DOHH2 (cell line): ENCODE data around the gene TAPT1.

ENCODE experiments used
- H3F3A ChIP-seq: fragments of 200-600 bp; sonication (generic), shearing (Covaris generic); 2 replicates; pipeline ENCODE4 v1.6.0; 2016; ENCODE audit warnings: antibody characterized with exemption, mild to moderate bottlenecking; ENCODE audit not compliant: control insufficient read depth, insufficient read depth
- H3K27ac ChIP-seq: fragments of 200-600 bp; sonication (generic); 2 replicates; pipeline ENCODE4 v1.5.1; 2014; ENCODE audit warnings: low read depth, mild to moderate bottlenecking, low read length, moderate library complexity
- H3K27me3 ChIP-seq: fragments of 200-600 bp; sonication (generic); 2 replicates; pipeline ENCODE4 v1.6.1; 2014; ENCODE audit warnings: mild to moderate bottlenecking, low read length, mixed read lengths; ENCODE audit not compliant: control insufficient read depth
- H3K36me3 ChIP-seq: fragments of 200-600 bp; sonication (generic); 2 replicates; pipeline ENCODE4 v1.6.1; 2014; ENCODE audit warnings: mild to moderate bottlenecking, low read length, moderate library complexity, mixed read lengths; ENCODE audit not compliant: control insufficient read depth
- H3K4me1 ChIP-seq: fragments of 200-600 bp; sonication (generic); 2 replicates; pipeline ENCODE4 v1.6.1; 2014; ENCODE audit warnings: mild to moderate bottlenecking, low read length, mixed read lengths; ENCODE audit not compliant: control insufficient read depth
- H3K4me2 ChIP-seq: fragments of 200-600 bp; sonication (generic); 2 replicates; pipeline ENCODE4 v1.6.0; 2014; ENCODE audit warnings: mild to moderate bottlenecking, low read length, moderate library complexity
- H3K4me3 ChIP-seq: fragments of 200-600 bp; sonication (generic); 2 replicates; pipeline ENCODE4 v1.5.1; 2014; ENCODE audit warnings: mild to moderate bottlenecking, low read length, mixed read lengths
- H3K79me2 ChIP-seq: fragments of 200-600 bp; sonication (generic); 2 replicates; pipeline ENCODE4 v1.6.1; 2014; ENCODE audit warnings: mild to moderate bottlenecking, low read length, mixed read lengths; ENCODE audit not compliant: control insufficient read depth
- H3K9me2 ChIP-seq: fragments of 200-600 bp; sonication (generic); replicated peaks from 2 replicates; pipeline ENCODE4 v1.6.1; 2014; ENCODE audit warnings: mild to moderate bottlenecking, low read length, mixed read lengths; ENCODE audit not compliant: control insufficient read depth
- H3K9me3 ChIP-seq: fragments of 200-600 bp; sonication (generic); 2 replicates; pipeline ENCODE4 v1.6.1; 2014; ENCODE audit warnings: antibody characterized with exemption, low read length, mixed read lengths; ENCODE audit not compliant: control insufficient read depth, insufficient read depth
- H4K20me1 ChIP-seq: fragments of 200-600 bp; sonication (generic); 2 replicates; pipeline ENCODE4 v1.6.0; 2014; ENCODE audit warnings: low read depth, mild to moderate bottlenecking, antibody characterized with exemption, low read length, moderate library complexity; ENCODE audit not compliant: control insufficient read depth, insufficient read depth
- CTCF ChIP-seq: fragments of 200-600 bp; sonication (generic); IDR thresholded peaks from one replicate; pipeline ENCODE4 v1.5.1; 2014; ENCODE audit warnings: antibody characterized with exemption, mild to moderate bottlenecking, low read depth, low read length; ENCODE audit not compliant: poor library complexity, severe bottlenecking
- EZH2phosphoT487 ChIP-seq: fragments of 200-600 bp; sonication (generic); IDR thresholded peaks from 2 replicates; pipeline ENCODE4 v1.6.1; 2017; ENCODE audit warnings: borderline replicate concordance, mild to moderate bottlenecking, antibody characterized with exemption, low read length, moderate library complexity, mixed read lengths

Gene TAPT1

DNA sequence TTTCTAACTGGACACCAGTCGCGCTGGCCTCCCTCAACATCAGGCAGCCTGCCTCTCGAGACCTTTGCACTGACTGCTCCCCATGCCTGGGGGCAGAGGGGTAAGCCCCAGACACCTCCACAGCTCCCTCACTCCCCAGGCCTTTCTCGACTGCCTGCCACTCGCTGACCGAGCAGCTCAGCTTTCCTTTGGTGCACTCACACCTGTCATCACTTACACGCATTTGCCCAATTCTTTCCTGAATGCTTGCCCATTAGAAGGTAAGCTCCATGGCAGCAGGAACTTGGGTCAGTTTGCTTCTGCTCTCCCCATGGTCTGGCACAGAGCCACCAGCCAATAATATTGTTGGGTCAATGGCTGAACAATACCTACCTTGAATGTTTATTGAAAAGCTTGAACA is 110.3 kb downstream of the TAPT1 start:
- H3K4me2 ChIP-seq: no peak overlapping the region
- H3K36me3 ChIP-seq: no peaks in the 10 kb centered on the region
- H3K4me3 ChIP-seq: no peak overlapping the region
- H3F3A ChIP-seq: no peaks in the 10 kb centered on the region
- no peak for TF ChIP-seq CTCF
- no peaks in the 10 kb centered on the region for H3K4me1 ChIP-seq
- no peaks in the 10 kb centered on the region for H3K9me2 ChIP-seq
- H3K27ac ChIP-seq: no peak overlapping the region
- H3K27me3 ChIP-seq: no peaks in the 10 kb centered on the region
- no peaks in the 10 kb centered on the region for H3K79me2 ChIP-seq
- H3K9me3 ChIP-seq: no peaks in the 10 kb centered on the region
- no peaks in the 10 kb centered on the region for H4K20me1 ChIP-seq

DNA sequence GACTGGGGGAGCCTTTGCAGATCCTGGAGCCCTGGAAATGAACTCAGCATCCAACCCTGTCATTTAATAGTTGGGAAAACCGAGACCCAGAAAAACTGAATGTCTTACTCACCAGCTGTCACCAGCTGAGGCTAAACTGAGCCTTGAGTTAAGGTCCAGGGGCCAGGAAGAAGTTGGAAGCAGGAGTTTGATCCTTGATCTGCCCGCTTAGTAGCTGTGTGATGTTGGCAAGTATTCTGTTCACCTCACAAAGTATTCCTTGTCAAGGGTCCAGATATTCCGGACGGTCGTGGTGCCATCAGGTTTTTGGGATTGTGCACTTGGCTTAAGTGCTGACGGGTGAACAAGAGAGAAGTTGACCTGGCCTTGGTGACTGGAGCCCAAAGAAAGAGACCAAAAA is 111.7 kb downstream of the TAPT1 start:
- no peak overlapping the region for H3K27ac ChIP-seq
- no peaks in the 10 kb centered on the region for H3K79me2 ChIP-seq
- no peaks in the 10 kb centered on the region for H3K27me3 ChIP-seq

GRCh38 chr4:16113741-16114140 is 112.5 kb downstream of the TAPT1 start:
- Histone ChIP-seq H3F3A (no peaks in the 10 kb centered on the region), H4K20me1 (no peaks in the 10 kb centered on the region), H3K9me3 (no peaks in the 10 kb centered on the region), H3K27me3 (no peaks in the 10 kb centered on the region), H3K9me2 (no peaks in the 10 kb centered on the region), H3K79me2 (no peaks in the 10 kb centered on the region), H3K4me2 (no peak overlapping the region), H3K4me1 (peaks cover 3% of the 10 kb centered on the region; the same call in 1 of the 2 replicates), H3K36me3 (no peaks in the 10 kb centered on the region), H3K27ac (no peak overlapping the region), H3K4me3 (no peak overlapping the region)
- TF ChIP-seq EZH2phosphoT487: no peak
- no peak for TF ChIP-seq CTCF

More for the DNA sequence above, 111.7 kb downstream of the TAPT1 start:
- Histone ChIP-seq H3F3A (no peaks in the 10 kb centered on the region), H3K36me3 (no peaks in the 10 kb centered on the region), H3K4me3 (no peak overlapping the region), H4K20me1 (no peaks in the 10 kb centered on the region), H3K9me3 (no peaks in the 10 kb centered on the region), H3K4me1 (peaks cover 3% of the 10 kb centered on the region; the same call in 1 of the 2 replicates), H3K4me2 (no peak overlapping the region), H3K9me2 (no peaks in the 10 kb centered on the region)
- TF ChIP-seq EZH2phosphoT487: no peak
- no peak for TF ChIP-seq CTCF

DNA sequence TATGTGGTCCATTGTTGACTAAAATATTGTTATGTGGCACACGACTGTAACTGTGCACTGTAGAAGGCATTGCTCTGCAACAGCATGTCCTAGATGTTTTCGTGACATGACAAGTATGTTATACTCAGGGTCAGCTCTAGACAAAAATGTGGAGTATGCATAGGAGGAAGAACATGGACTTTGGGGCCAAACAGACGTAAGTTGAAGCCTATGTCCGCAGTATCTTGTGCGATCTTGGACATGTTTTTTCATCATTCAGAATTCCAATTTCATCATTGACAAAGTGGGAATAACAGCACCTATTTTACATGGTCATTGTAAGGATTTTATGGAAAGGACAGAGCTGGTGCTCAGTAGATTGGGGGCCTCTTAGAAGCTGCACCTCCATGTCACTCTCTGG is 114.7 kb downstream of the TAPT1 start:
- H4K20me1 ChIP-seq: no peaks in the 10 kb centered on the region
- no peaks in the 10 kb centered on the region for H3K79me2 ChIP-seq
- TF ChIP-seq CTCF (no peak), EZH2phosphoT487 (no peak)
- H3K27ac ChIP-seq: no peak overlapping the region
- no peak overlapping the region for H3K4me3 ChIP-seq
- H3K9me3 ChIP-seq: no peaks in the 10 kb centered on the region
- H3K4me2 ChIP-seq: no peak overlapping the region
- no peaks in the 10 kb centered on the region for H3F3A ChIP-seq
- no peaks in the 10 kb centered on the region for H3K36me3 ChIP-seq
- H3K4me1 ChIP-seq: peaks cover 3% of the 10 kb centered on the region; the same call in 1 of the 2 replicates
- H3K27me3 ChIP-seq: no peaks in the 10 kb centered on the region
- no peaks in the 10 kb centered on the region for H3K9me2 ChIP-seq
